Myocyte (in vitro differentiated cells): Measurements from ENCODE around the gene BAD. TPM values are rescaled to one million over a fixed set of nuclear protein-coding genes. Genes with fewer than 3 reads are reported as not detected.

Source experiments
- DNase-seq: peaks from one replicate; pipeline ENCODE4 v3.0.0-alpha.2; 2012; ENCODE audit warnings: low read depth
- total RNA-seq: library from RNA; depleted of rRNA; stranded (reverse); fragments of >200 nt; gene quantifications from 2 replicates; pipeline ENCODE4 v1.2.3, GENCODE V29; 2014

The BAD gene
- total RNA-seq, 1 donor from 2014 or later = 89.1 TPM

- DNase-seq = no peak
These were observed 13.4 kb upstream of the BAD start for GRCh38 chr11:64297699-64298358.

- no peak for DNase-seq
These were observed 12.6 kb upstream of the BAD start for GRCh38 chr11:64296830-64297698.

DNA sequence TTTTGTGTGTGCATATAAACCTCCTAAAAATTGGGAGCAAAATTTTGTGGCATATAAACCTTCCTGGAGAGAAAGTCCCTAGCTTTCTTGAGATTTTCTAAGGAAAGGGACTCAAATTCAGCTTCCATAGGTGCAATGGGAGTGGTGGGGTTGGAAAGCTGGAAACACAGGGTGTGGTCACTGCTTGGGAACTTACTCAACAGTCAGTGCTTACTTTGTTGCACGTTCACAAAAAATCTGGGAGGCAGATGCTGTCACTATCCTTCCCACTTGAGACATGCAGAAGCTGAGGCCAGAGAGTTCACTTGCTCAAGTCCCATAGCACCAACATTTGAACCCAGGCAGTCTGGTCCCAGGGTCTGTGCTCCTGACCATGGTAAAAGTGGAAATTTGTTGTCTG is 11.8 kb upstream of the BAD start:
- no peak for DNase-seq

GRCh38 chr11:64295760-64296159 is 11.3 kb upstream of the BAD start:
- no peak for DNase-seq

DNA sequence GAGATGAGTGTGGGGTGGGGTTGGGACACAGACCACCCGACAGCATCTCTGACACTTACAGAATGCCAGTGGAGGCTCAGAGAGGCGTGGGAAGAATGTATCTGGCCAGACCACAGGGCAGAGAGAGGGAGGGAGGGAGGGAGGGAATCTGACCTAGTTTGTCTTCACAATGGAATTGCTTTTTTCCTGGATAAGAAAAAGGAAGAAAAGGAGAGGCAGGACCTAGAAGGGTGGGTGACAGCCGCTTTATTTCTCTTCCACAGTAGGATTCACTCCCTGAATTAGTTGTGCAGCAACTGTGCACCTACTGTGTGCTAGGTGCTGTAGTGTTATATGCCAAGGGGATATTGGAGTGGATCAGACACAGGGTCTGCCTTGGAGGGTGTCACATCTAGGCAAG is 10.3 kb upstream of the BAD start:
- DNase-seq = peak; percentile 57

- no peak for DNase-seq
These were observed 8.2 kb upstream of the BAD start for GRCh38 chr11:64292460-64293254.

- DNase-seq = no peak
These were observed 7.4 kb upstream of the BAD start for GRCh38 chr11:64291752-64292459.

DNA sequence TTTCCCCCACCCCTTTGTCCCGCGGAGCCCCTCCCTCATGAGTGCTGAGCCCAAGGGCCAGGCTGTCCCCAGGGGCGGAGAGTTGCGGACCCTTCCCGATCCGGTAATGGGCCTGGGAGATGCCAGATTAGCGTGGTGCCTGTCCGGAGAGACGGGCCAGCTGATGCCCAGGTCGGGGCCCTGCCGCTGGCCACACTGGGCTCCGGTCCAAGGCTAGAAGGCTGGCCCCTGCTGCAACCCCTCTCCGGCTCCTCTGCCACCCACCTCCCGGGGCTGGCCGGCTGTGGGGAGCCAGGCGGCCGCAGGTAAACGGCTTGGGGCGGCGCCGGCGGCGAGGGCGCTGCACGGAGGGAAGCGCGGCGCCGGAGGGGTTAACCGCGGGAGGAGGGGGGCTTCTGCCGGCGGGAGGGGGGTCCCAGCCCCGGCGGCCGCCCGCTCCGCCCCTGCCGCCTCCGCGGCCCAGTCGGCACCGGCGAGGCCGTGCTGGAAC is 6.8 kb upstream of the BAD start, which contains the start of gene KCNK4:
Gene KCNK4, plus strand, starts transcription at position 41 of the 490 bp plus-strand sequence. CDS start 1,717 bp downstream, outside the sequence.
- DNase-seq = no peak

GRCh38 chr11:64290352-64291261 is 6.1 kb upstream of the BAD start:
- DNase-seq = no peak

- no peak for DNase-seq
These were observed 4.6 kb upstream of the BAD start for GRCh38 chr11:64289002-64289564.

DNA sequence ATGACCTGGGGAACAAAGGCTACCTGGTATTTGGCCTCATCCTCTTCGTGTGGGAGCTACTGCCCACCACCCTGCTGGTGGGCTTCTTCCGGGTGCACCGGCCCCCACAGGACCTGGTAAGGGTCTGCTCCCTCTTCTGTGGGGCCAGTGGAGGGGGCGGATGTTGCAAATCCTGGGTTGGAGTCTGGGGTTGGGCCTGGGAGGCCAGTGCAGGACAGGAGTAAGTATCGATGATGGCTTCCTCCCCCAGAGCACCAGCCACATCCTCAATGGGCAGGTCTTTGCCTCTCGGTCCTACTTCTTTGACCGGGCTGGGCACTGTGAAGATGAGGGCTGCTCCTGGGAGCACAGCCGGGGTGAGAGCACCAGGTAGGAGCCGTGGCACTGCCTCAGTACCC is 3.9 kb upstream of the BAD start:
- no peak for DNase-seq

GRCh38 chr11:64287676-64288352 is 3.3 kb upstream of the BAD start:
- DNase-seq = no peak

DNA sequence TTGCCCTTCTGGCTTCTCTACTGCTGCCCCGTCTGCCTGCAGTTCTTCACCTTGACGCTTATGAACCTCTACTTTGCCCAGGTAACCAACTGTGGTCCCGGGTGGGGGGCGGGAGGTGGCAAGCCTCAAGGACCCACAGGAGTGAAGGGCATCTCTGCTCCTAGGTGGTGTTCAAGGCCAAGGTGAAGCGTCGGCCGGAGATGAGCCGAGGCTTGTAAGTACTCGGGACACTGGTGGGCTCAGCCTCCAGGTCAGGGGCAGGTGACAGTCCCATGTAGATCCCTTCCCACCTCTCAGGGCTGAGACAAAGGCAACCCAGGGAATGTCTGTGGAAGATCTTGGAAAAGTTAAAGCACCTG is 2.3 kb upstream of the BAD start:
- no peak for DNase-seq

DNA sequence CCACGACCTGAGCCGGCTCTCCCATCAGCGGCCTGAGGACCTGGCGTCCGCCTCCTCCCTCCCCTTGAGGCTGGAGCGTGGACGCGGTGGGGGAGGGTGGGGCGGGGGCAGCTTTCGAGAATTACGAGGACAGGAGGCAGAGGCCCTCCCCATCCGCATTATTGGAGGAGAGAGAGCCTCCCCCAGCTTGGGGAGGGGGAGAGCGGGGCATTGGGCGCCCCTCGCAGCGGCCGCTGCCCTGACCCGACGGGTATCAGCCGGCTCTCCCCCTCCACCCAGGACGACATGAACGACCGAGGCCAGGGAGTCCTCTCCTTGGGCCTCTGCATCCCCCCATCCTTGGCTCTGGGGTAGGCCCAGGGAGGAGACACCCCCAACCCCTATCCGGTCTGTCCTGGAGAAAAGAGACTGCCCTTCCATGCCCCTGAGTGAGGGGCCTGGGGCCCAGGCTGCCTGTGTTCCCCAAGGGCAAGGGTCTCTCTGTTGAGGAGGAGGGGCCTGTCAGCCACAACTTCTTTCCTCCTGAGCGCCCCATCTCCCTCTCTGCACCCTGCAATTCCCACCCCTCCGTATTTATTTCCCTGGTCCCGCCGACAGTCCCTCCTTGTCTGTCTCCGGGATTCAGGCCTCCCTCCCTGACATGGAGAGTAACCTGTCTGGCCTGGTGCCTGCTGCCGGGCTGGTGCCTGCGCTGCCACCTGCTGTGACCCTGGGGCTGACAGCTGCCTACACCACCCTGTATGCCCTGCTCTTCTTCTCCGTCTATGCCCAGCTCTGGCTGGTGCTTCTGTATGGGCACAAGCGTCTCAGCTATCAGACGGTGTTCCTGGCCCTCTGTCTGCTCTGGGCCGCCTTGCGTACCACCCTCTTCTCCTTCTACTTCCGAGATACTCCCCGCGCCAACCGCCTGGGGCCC is 1.7 kb upstream of the BAD start:
- DNase-seq = peak; percentile 52

DNA sequence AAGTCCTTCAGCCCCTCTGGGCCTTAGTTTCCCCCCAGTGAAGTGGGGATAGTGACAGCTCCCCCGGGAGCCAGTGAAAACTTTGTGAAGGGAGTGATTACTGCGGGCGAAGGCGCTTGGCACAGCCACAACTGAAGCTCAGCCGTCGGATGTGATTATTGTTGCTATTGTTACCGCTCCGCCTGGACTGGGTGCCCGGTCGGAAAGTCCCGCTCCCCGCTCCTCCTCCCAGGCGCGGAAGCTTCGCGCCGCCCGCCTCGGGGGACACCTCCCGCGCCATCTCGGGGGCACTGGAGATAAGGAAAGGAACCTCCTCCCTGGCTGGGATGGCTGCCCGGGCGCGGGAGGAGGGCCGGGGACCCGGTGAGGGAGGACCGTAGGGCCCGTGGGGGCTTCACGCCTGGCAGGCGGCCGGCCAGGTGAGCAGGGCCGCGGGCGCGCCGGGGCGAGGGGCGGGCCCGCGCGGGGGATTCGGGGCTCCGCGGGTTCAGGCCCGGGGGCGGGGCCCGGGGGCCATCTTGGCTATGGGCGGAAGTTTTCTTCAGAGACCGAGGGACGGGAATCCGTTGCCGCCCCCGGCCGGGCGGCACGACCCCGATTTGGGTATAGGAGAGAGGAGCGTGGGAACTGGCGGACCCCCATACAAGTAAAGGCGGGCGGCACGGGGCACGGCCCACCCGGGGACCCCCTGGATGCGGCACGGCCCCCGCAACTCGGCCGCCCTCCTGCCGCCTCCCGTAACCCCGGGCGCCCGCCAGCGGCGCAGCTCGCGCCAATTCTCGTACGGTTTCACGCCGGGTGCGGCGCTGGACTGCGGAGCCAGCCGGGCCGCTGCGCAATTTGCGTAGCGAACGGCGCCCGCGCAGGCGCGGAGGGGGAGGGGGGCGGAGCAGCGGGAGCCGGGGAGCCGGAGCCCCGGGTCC is 758 bp upstream of the BAD start, which contains the start of gene GPR137:
Gene GPR137, plus strand, starts transcription at position 887 of the 923 bp plus-strand sequence. CDS start 677 bp downstream, outside the sequence.
- peak; percentile 73 for DNase-seq

- no peak for DNase-seq
These were observed 1.4 kb downstream of the BAD start for GRCh38 chr11:64283092-64283491.
